HG03565 (cell line): Measurements from ENCODE around the gene ATP9B.
"Not testable (repeated sequence)": the region's sequence is repeated elsewhere in the genome, so short reads cannot be mapped to it uniquely, and the experiment has no call there.

Experiments
- ATAC-seq: cut with Tn5 transposase; IDR thresholded peaks from one replicate; pipeline ENCODE4 v1.9.1; 2021; ENCODE audit warnings: mild to moderate bottlenecking, moderate library complexity; ENCODE audit not compliant: unreplicated experiment

The ATP9B gene

GRCh38 chr18:79322441-79322840, 253.2 kb downstream of the ATP9B start:
- no peak for ATAC-seq

GRCh38 chr18:79323471-79323870, 254.3 kb downstream of the ATP9B start:
- ATAC-seq: no peak

GRCh38 chr18:79326413-79327198, 257.4 kb downstream of the ATP9B start:
- no peak for ATAC-seq

- ATAC-seq: no peak
Measured at GRCh38 chr18:79327199-79327721, 258.1 kb downstream of the ATP9B start.

GRCh38 chr18:79327915-79328314, 258.7 kb downstream of the ATP9B start:
- not testable (repeated sequence) for ATAC-seq

- no peak for ATAC-seq
Measured at GRCh38 chr18:79328887-79329286, 259.7 kb downstream of the ATP9B start.

GRCh38 chr18:79329786-79330185, 260.6 kb downstream of the ATP9B start:
- no peak for ATAC-seq

- ATAC-seq: no peak
Measured at GRCh38 chr18:79332646-79333045, 263.5 kb downstream of the ATP9B start.

GRCh38 chr18:79333046-79333445, 263.9 kb downstream of the ATP9B start:
- no peak for ATAC-seq

- ATAC-seq: no peak
Measured at GRCh38 chr18:79334496-79335233, 265.5 kb downstream of the ATP9B start.

- no peak for ATAC-seq
Measured at GRCh38 chr18:79335833-79336360, 266.7 kb downstream of the ATP9B start.

- no peak for ATAC-seq
Measured at GRCh38 chr18:79336556-79337142, 267.5 kb downstream of the ATP9B start.

- ATAC-seq: no peak
Measured at GRCh38 chr18:79337184-79337583, 268.0 kb downstream of the ATP9B start.

- ATAC-seq: no peak
Measured at GRCh38 chr18:79337620-79338019, 268.4 kb downstream of the ATP9B start.

- no peak for ATAC-seq
Measured at GRCh38 chr18:79339094-79339908, 270.1 kb downstream of the ATP9B start.

GRCh38 chr18:79343567-79344207, 274.5 kb downstream of the ATP9B start:
- ATAC-seq: no peak

GRCh38 chr18:79344208-79344581, 275.0 kb downstream of the ATP9B start:
- ATAC-seq: no peak

GRCh38 chr18:79345366-79345765, 276.2 kb downstream of the ATP9B start:
- no peak for ATAC-seq

- ATAC-seq: no peak
Measured at GRCh38 chr18:79345981-79346380, 276.8 kb downstream of the ATP9B start.

- no peak for ATAC-seq
Measured at GRCh38 chr18:79348066-79348465, 278.9 kb downstream of the ATP9B start.
